GM12878 (cell line): ENCODE results near the gene ANK3. TPM values are rescaled to one million over a fixed set of nuclear protein-coding genes. Genes with fewer than 3 reads are reported as not detected.
A peak's percentile ranks its signal among the peaks of the same experiment; 100 is the strongest.

Experiments
- ATAC-seq: fragments of 200-7000 bp; cut with Tn5 transposase; 3 replicates; pipeline ENCODE4 v1.9.1; 2020; ENCODE audit warnings: mild to moderate bottlenecking, moderate library complexity
- BruUV-seq: library from RNA; stranded (reverse); fragments of 400-500 nt; replicated peaks from 2 replicates; lab custom pipeline; 2021; lab: Mats Ljungman, UMichigan
- CTCF ChIA-PET: fragments of 300-600 bp; sonication (Branson Sonifier 250); formaldehyde crosslinking; extraction: SDS; loops from one replicate; lab custom pipeline; 2021; ENCODE audit warnings: inconsistent platforms; lab: Yijun Ruan, JAX
- POLR2A ChIA-PET: fragments of 350-600 bp; formaldehyde crosslinking; extraction: SDS; loops from one replicate; lab custom pipeline; 2021; ENCODE audit warnings: inconsistent platforms; lab: Charles Lee
- RAD21 ChIA-PET: fragments of 300-600 bp; sonication (Branson Sonifier 250); formaldehyde crosslinking; loops from one replicate; lab custom pipeline; 2023; ENCODE audit warnings: antibody characterized with exemption; ENCODE audit not compliant: unreplicated experiment; lab: Charles Lee
- SMC1A ChIA-PET: fragments of 300-600 bp; sonication (Branson Sonifier 250); formaldehyde crosslinking; loops from one replicate; lab custom pipeline; 2023; ENCODE audit not compliant: unreplicated experiment, uncharacterized antibody; lab: Charles Lee
- DNase-seq: peaks from one replicate; pipeline ENCODE4 v3.0.0-alpha.2; 2011; ENCODE audit warnings: low read depth, low spot score
- FAIRE-seq: peaks from 3 replicates; lab custom pipeline; 2011; peaks lifted over from hg19 to GRCh38; lab: Jason Lieb, UNC
- H2AFZ ChIP-seq: 2 replicates; pipeline ENCODE4 v1.6.0; 2011; ENCODE audit warnings: low read depth, low read length, control low read depth; ENCODE audit not compliant: control insufficient read depth
- H3K27ac ChIP-seq: 2 replicates; pipeline ENCODE4 v1.5.1; 2011; ENCODE audit warnings: control low read depth; ENCODE audit not compliant: control insufficient read depth, insufficient read depth
- H3K27me3 ChIP-seq, 2 experiments: replicated peaks in 1 of 2; 2 replicates each; pipeline versions ENCODE4 v1.6.0 to v1.6.1; 2011; ENCODE audit warnings: low read length in 1 of 2; ENCODE audit not compliant: control insufficient read depth in 2 of 2, insufficient read depth in 2 of 2
- H3K36me3 ChIP-seq, 2 experiments: 2 replicates each; pipeline ENCODE4 v1.5.1; 2011; ENCODE audit warnings: low read length in 1 of 2; ENCODE audit not compliant: control insufficient read depth in 2 of 2, insufficient read depth in 2 of 2
- H3K4me1 ChIP-seq: 2 replicates; pipeline ENCODE4 v1.6.1; 2011; ENCODE audit warnings: mild to moderate bottlenecking, low read length, moderate library complexity, mixed read lengths; ENCODE audit not compliant: control insufficient read depth, insufficient read depth
- H3K4me2 ChIP-seq: 2 replicates; pipeline ENCODE4 v1.6.0; 2011; ENCODE audit warnings: control low read depth; ENCODE audit not compliant: control insufficient read depth, insufficient read depth
- H3K4me3 ChIP-seq: fragments of 200-600 bp; sonication (generic); 2 replicates; pipeline ENCODE4 v1.5.1; 2016
- H3K79me2 ChIP-seq: 2 replicates; pipeline ENCODE4 v1.6.0; 2011; ENCODE audit warnings: low read length; ENCODE audit not compliant: control insufficient read depth, insufficient read depth
- H3K9ac ChIP-seq: 2 replicates; pipeline ENCODE4 v1.8.0; 2011; ENCODE audit warnings: low read length, control low read depth, mixed read lengths; ENCODE audit not compliant: control insufficient read depth, insufficient read depth
- H3K9me3 ChIP-seq: replicated peaks from 3 replicates; pipeline ENCODE4 v1.5.1; 2011; ENCODE audit warnings: mild to moderate bottlenecking, low read length; ENCODE audit not compliant: control insufficient read depth, insufficient read depth
- H4K20me1 ChIP-seq: 2 replicates; pipeline ENCODE4 v1.6.0; 2011; ENCODE audit not compliant: control insufficient read depth, insufficient read depth
- ATF7 ChIP-seq: fragments of 450-650 bp; IDR thresholded peaks from 2 replicates; pipeline ENCODE4 v1.6.1; 2016; ENCODE audit warnings: low read depth, mild to moderate bottlenecking
- BHLHE40 ChIP-seq, 2 experiments: fragments of 450-650 bp in 1 of 2; IDR thresholded peaks; 2 replicates each; pipeline ENCODE4 v1.6.1; 2011 to 2017; ENCODE audit warnings: low read depth in 2 of 2, borderline replicate concordance in 1 of 2, improper control_type of control experiment in 1 of 2, low read length in 1 of 2, mild to moderate bottlenecking in 1 of 2
- ESRRA ChIP-seq: IDR thresholded peaks from 2 replicates; pipeline ENCODE4 v1.6.1; 2012; ENCODE audit warnings: mild to moderate bottlenecking, low read length, improper control_type of control experiment
- MXI1 ChIP-seq: fragments of 150-350 bp; IDR thresholded peaks from 2 replicates; pipeline ENCODE4 v1.6.1; 2011; ENCODE audit warnings: low read depth, mild to moderate bottlenecking, inconsistent platforms, low read length, improper control_type of control experiment
- MYB ChIP-seq: fragments of 150-350 bp; IDR thresholded peaks from 2 replicates; pipeline ENCODE4 v1.6.1; 2014; ENCODE audit warnings: mild to moderate bottlenecking, low read depth, low read length, borderline replicate concordance
- NBN ChIP-seq: fragments of 450-650 bp; IDR thresholded peaks from 2 replicates; pipeline ENCODE4 v1.6.1; 2016
- NRF1 ChIP-seq: conservative IDR thresholded peaks from 2 replicates; pipeline ENCODE4 v1.6.1; 2011; ENCODE audit warnings: mild to moderate bottlenecking, low read depth, low read length, improper control_type of control experiment
- RAD51 ChIP-seq: fragments of 450-650 bp; IDR thresholded peaks from 2 replicates; pipeline ENCODE4 v1.6.1; 2016; ENCODE audit warnings: moderate library complexity, mild to moderate bottlenecking, inconsistent platforms
- RFX5 ChIP-seq: IDR thresholded peaks from 2 replicates; pipeline ENCODE4 v1.6.1; 2011; ENCODE audit warnings: low read depth, low read length, improper control_type of control experiment
- SREBF1 ChIP-seq: IDR thresholded peaks from 2 replicates; pipeline ENCODE4 v1.6.1; 2012; ENCODE audit warnings: mild to moderate bottlenecking, low read length
- SREBF2 ChIP-seq: IDR thresholded peaks from 2 replicates; pipeline ENCODE4 v1.6.1; 2012; ENCODE audit warnings: mild to moderate bottlenecking, low read length
- TCF3 ChIP-seq: IDR thresholded peaks from 2 replicates; pipeline ENCODE4 v1.6.1; 2012; ENCODE audit warnings: low read depth, mild to moderate bottlenecking, low read length, borderline replicate concordance; ENCODE audit not compliant: insufficient read depth
- ZBTB33 ChIP-seq: fragments of 450-650 bp; IDR thresholded peaks from 2 replicates; pipeline ENCODE4 v1.6.1; 2017; ENCODE audit warnings: mild to moderate bottlenecking
- ZNF274 ChIP-seq: IDR thresholded peaks from one replicate; pipeline ENCODE4 v1.8.0; 2011; ENCODE audit not compliant: insufficient read length, insufficient read depth
- WGBS: methylation state at CpG from one replicate; pipeline ENCODE4 v1.1.6; 2016; ENCODE audit warnings: low lambda C conversion rate; ENCODE audit not compliant: insufficient replicate concordance, insufficient coverage; ENCODE audit errors: missing lambda C conversion rate; 5-methylcytosine and 5-hydroxymethylcytosine counted together
- in situ Hi-C: fragments of 300-500 bp; cut with MboI; formaldehyde crosslinking; loops from 9 replicates; pipeline ENCODE4 v1.14.3; 2018; ENCODE audit warnings: mixed read lengths
- intact Hi-C: fragments of 100-400 bp; cut with micrococcal nuclease; formaldehyde crosslinking; loops from one replicate; pipeline ENCODE4 v1.14.2; 2022; ENCODE audit not compliant: unreplicated experiment
- polyA plus RNA-seq, 11 experiments: library from polyadenylated mRNA; depleted of rRNA in 4 of 11; unstranded in 6 of 11; stranded (reverse) in 5 of 11; fragments of >200 nt; fragmentation: Nextera tagmentation in 4 of 11; fragmentation: Illumina TruSeq in 1 of 11; extraction: Ambion mirVana in 4 of 11; extraction: Trizol in 1 of 11; gene quantifications; 1 replicate in 1 of 11; 2 replicates in 10 of 11; pipeline versions ENCODE4 v1.2.1 to v1.2.3, GENCODE V29; 2011 to 2016; ENCODE audit warnings: inconsistent platforms in 2 of 11, missing spikeins in 2 of 11, low read depth in 1 of 11
- total RNA-seq, 4 experiments: library from RNA; depleted of rRNA in 3 of 4; stranded (reverse); fragments of >200 nt in 3 of 4; fragmentation: Illumina TruSeq in 1 of 4; extraction: Trizol in 1 of 4; gene quantifications; 2 replicates each; pipeline versions ENCODE4 v1.2.1 to v1.2.3, GENCODE V29; 2013 to 2021
- TF ChIP-seq, protein P1 (sequence below): fragments of 450-650 bp; IDR thresholded peaks from 2 replicates; pipeline ENCODE4 v1.6.1; 2016; ENCODE audit warnings: mild to moderate bottlenecking
- TF ChIP-seq, protein P2 (sequence below): IDR thresholded peaks from 2 replicates; pipeline ENCODE4 v1.6.1; 2011; ENCODE audit warnings: low read depth, low read length, improper control_type of control experiment, borderline replicate concordance

The ANK3 gene
- total and polyA plus RNA-seq, 10 of the 15 experiments (the other 5 are each of a cell fraction or from before 2014, with no cell fraction given), result 0.06 to 0.82 (median 0.20) TPM; not detected in 2

GRCh38 chr10:60082341-60082740, 307.3 kb downstream of the ANK3 start (continued):
- TF ChIP-seq, protein P1, sequence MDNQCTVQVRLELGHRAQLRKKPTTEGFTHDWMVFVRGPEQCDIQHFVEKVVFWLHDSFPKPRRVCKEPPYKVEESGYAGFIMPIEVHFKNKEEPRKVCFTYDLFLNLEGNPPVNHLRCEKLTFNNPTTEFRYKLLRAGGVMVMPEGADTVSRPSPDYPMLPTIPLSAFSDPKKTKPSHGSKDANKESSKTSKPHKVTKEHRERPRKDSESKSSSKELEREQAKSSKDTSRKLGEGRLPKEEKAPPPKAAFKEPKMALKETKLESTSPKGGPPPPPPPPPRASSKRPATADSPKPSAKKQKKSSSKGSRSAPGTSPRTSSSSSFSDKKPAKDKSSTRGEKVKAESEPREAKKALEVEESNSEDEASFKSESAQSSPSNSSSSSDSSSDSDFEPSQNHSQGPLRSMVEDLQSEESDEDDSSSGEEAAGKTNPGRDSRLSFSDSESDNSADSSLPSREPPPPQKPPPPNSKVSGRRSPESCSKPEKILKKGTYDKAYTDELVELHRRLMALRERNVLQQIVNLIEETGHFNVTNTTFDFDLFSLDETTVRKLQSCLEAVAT, result no peak
- TF ChIP-seq SREBF1, result no peak
- TF ChIP-seq ATF7, result no peak
- TF ChIP-seq MXI1, result no peak

DNA sequence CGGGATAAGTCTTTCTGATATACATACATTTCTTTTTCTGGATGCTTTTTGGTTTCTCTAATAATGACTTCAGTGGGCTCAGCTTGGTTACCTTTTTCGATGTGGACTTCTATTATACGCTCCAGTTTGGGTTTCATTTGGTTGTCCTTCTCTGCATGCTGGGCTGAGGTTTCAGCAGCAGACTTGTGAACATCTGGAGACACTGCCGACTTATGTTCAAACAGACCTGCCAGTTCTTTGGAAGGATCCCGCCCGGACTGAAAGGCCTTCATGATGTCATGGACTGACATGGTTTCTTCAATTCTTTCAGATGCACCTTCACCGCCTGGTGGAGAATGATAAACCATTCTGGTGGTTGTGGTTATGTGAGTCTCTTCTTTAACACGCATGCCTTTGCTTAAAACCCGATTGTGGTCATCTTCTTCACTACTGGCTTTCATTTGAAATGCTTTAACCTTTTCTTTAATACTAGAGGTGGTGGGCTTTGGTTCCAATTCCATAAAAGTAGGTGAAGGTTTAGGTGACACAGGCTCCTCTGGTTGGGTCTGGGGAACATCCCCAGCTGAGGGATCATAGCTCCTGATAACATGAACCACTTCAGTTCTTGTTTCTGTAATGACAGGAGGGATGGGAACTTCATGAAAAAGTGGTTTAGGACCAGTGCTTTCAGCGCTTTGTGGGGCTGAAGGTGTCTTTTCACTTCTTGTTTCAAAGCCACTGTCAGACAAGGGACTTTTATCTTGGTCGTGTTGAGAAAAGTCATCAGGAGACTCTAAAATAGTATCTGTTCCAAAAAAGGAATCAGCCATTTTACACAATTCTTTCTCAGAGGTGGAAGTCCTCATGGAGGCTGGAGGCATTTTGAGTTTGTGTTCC, 315.7 kb downstream of the ANK3 start:
- Histone ChIP-seq H3K4me3 (peak overlapping the region; percentile 24; the same call in 1 of the 2 replicates), H3K27me3 (no peaks in the 10 kb centered on the region), H2AFZ (peak overlapping the region; percentile 32; the same call in 1 of the 2 replicates), H3K79me2 (no peaks in the 10 kb centered on the region), H3K27ac (peak overlapping the region; percentile 67), H3K4me2 (peak overlapping the region; percentile 68), H3K36me3 (no peaks in the 10 kb centered on the region), H4K20me1 (no peaks in the 10 kb centered on the region), H3K9me3 (peaks cover 4% of the 10 kb centered on the region; the same call in 2 of the 3 replicates), H3K4me1 (peaks cover 14% of the 10 kb centered on the region), H3K9ac (no peak overlapping the region)
- in situ Hi-C loops (no loop called here), intact Hi-C loops (loop anchor here (1.0 to 2.0 kb wide), 4 partner anchors 13 to 193 kb away; no protein-coding TSS in a partner anchor)
- DNase-seq, result peak; percentile 76
- POLR2A ChIA-PET, result interaction anchor here (1.0 kb wide), 1 partner anchor 9 kb away, joined by 3 read pairs; no protein-coding TSS in a partner anchor
- WGBS, result 41% methylated on average over 11 of the region's 11 CpGs
- no TSS peak for BruUV-seq
- RAD21 ChIA-PET, result interaction anchor here (1.4 kb wide), 1 partner anchor 166 kb away, joined by 3 read pairs; no protein-coding TSS in a partner anchor
- CTCF ChIA-PET, result interaction anchor here (0.9 to 1.1 kb wide), 2 partner anchors 23 to 275 kb away, joined by 3 to 4 read pairs; no protein-coding TSS in a partner anchor
- ATAC-seq, result peak; percentile 94
- peak; percentile 81 for FAIRE-seq
- SMC1A ChIA-PET, result interaction anchor here (0.6 to 1.5 kb wide), 4 partner anchors 8 to 208 kb away, joined by 3 read pairs; no protein-coding TSS in a partner anchor
- 0 out of 2 replicates have a peak, but pooled peaks have one; percentile 14 for TF ChIP-seq TCF3
- TF ChIP-seq MYB, result no peak
- TF ChIP-seq RAD51, result no peak
- TF ChIP-seq ZBTB33, result no peak
- no peak for TF ChIP-seq RFX5
- no peak for TF ChIP-seq ZNF274
- TF ChIP-seq BHLHE40 (IDR thresholded peaks at IDR 0.05; ENCODE audit: borderline replicate concordance in 1 of 2, low read depth in 2 of 2, low read length in 1 of 2), result peak; percentile 47 to 54; a peak in 2 of 4 replicates
- no peak for TF ChIP-seq NRF1
- no peak for TF ChIP-seq ESRRA
- TF ChIP-seq SREBF2, result no peak
- TF ChIP-seq NBN, result no peak
- TF ChIP-seq, protein P2, sequence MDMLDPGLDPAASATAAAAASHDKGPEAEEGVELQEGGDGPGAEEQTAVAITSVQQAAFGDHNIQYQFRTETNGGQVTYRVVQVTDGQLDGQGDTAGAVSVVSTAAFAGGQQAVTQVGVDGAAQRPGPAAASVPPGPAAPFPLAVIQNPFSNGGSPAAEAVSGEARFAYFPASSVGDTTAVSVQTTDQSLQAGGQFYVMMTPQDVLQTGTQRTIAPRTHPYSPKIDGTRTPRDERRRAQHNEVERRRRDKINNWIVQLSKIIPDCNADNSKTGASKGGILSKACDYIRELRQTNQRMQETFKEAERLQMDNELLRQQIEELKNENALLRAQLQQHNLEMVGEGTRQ, result no peak
